Cardiac muscle cell (in vitro differentiated cells and primary cell): ENCODE results near the gene GABBR2. TPM values are rescaled to one million over a fixed set of nuclear protein-coding genes. Genes with fewer than 3 reads are reported as not detected.

ENCODE experiments used
- DNase-seq, 2 donors: peaks; one replicate each; pipeline versions ENCODE4 v3.0.0 to v3.0.0-alpha.2; 2010 to 2017; ENCODE audit warnings: low read depth in 1 of 2, low spot score in 1 of 2
- H3K27ac ChIP-seq: fragments of 200-600 bp; sonication (generic); 2 replicates; pipeline ENCODE4 v1.5.1; 2016
- H3K27me3 ChIP-seq: fragments of 200-600 bp; sonication (generic); 2 replicates; pipeline ENCODE4 v1.6.0; 2016; ENCODE audit warnings: control low read depth
- H3K36me3 ChIP-seq: fragments of 200-600 bp; sonication (generic); 2 replicates; pipeline ENCODE4 v1.5.1; 2016; ENCODE audit warnings: control low read depth
- H3K4me1 ChIP-seq: fragments of 200-600 bp; sonication (generic); 2 replicates; pipeline ENCODE4 v1.8.1; 2017; ENCODE audit warnings: low read depth, mild to moderate bottlenecking, mixed run types
- H3K4me3 ChIP-seq: fragments of 200-600 bp; sonication (generic); 2 replicates; pipeline ENCODE4 v1.5.1; 2016; ENCODE audit warnings: mild to moderate bottlenecking
- H3K9me3 ChIP-seq: fragments of 200-600 bp; sonication (generic); 2 replicates; pipeline ENCODE4 v1.5.1; 2017; ENCODE audit warnings: low read depth, mild to moderate bottlenecking, control low read depth
- polyA plus RNA-seq: library from polyadenylated mRNA; unstranded; fragments of >200 nt; fragmentation: Nextera tagmentation; extraction: Ambion mirVana; gene quantifications from 2 replicates; pipeline ENCODE4 v1.2.1, GENCODE V29; 2016
- total RNA-seq: library from RNA; depleted of rRNA; stranded (reverse); fragments of >200 nt; gene quantifications from 2 replicates; pipeline ENCODE4 v1.2.3, GENCODE V29; 2016
- TF ChIP-seq, protein P1 (sequence below): IDR thresholded peaks from 2 replicates; pipeline ENCODE4 v1.5.1; 2012; ENCODE audit warnings: low read depth, mild to moderate bottlenecking, low read length

Gene GABBR2
- total and polyA plus RNA-seq, 2 experiments from 2014 or later: 0.06 TPM; not detected in 1

DNA sequence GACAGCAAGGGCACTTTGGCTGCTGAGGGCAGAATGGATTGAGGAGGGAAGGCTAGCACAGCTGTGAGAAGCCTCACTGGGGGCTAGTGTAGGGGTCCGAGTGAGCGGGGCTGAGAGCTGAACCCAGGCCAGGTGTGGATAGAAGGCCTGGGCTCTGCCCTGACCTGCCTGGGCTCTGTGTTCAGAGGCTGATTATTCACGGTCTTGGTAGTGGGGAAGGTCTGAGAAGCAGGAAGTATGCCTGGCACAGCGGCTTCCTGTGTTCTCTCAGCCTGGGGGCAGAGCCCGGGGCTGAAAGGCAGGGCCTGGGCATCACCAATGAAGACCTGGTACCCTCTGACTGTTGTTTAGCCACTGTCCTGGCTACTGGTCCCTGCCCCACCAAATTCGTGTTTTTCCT lies 316.9 kb downstream of the GABBR2 start:
- DNase-seq: no peak
- TF ChIP-seq, protein P1, sequence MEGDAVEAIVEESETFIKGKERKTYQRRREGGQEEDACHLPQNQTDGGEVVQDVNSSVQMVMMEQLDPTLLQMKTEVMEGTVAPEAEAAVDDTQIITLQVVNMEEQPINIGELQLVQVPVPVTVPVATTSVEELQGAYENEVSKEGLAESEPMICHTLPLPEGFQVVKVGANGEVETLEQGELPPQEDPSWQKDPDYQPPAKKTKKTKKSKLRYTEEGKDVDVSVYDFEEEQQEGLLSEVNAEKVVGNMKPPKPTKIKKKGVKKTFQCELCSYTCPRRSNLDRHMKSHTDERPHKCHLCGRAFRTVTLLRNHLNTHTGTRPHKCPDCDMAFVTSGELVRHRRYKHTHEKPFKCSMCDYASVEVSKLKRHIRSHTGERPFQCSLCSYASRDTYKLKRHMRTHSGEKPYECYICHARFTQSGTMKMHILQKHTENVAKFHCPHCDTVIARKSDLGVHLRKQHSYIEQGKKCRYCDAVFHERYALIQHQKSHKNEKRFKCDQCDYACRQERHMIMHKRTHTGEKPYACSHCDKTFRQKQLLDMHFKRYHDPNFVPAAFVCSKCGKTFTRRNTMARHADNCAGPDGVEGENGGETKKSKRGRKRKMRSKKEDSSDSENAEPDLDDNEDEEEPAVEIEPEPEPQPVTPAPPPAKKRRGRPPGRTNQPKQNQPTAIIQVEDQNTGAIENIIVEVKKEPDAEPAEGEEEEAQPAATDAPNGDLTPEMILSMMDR: no peak

DNA sequence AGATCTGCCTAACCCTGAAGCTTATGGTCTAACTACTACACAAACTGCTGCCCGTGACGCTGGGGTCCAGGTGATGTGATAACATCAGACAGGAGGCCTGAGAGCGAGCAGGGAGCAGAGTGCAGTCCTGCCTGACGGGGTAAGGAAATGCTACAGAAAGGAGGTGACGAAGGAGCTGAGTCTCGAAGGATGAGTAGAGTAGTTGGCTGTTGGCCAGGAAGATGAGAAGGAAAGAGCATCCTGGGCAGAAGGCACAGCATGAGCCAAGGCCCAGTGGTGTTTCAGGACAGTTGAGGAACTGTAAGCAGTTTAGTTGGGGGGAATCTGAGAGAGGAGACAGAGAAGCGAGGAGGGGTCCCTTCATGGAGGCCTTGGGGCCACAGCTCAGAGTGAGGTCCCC lies 317.3 kb downstream of the GABBR2 start:
- H3K4me3 ChIP-seq: no peak overlapping the region
- no peaks in the 10 kb centered on the region for H3K27me3 ChIP-seq
- H3K9me3 ChIP-seq: no peaks in the 10 kb centered on the region
- TF ChIP-seq, protein P1: no peak
- no peaks in the 10 kb centered on the region for H3K4me1 ChIP-seq
- DNase-seq: no peak
- H3K27ac ChIP-seq: no peak overlapping the region
- no peaks in the 10 kb centered on the region for H3K36me3 ChIP-seq

More for the DNA sequence above, 316.9 kb downstream of the GABBR2 start:
- Histone ChIP-seq H3K4me3 (no peak overlapping the region), H3K36me3 (no peaks in the 10 kb centered on the region), H3K27ac (no peak overlapping the region), H3K4me1 (no peaks in the 10 kb centered on the region), H3K9me3 (no peaks in the 10 kb centered on the region), H3K27me3 (no peaks in the 10 kb centered on the region)

DNA sequence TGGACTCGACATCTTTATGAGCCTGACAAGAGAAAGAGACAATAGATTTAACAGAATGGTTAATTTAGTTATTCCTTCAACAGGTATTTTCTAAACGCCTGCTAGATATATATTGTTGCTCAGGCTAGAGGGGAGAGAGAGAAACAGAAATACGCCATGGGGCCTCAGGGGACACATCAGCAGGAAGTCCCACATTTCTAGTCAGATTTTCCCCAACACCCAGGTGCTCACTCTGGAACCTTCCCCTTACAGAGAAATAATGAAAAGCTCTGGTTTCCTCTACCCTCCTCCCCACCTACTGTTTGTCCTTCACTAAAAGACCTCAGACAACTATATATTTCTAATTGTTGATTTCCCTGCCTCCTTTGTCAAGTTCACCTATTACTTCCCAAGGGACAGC lies 323.0 kb downstream of the GABBR2 start:
- TF ChIP-seq, protein P1: no peak
- no peaks in the 10 kb centered on the region for H3K9me3 ChIP-seq
- no peak overlapping the region for H3K4me3 ChIP-seq
- H3K27me3 ChIP-seq: no peaks in the 10 kb centered on the region
- H3K27ac ChIP-seq: no peak overlapping the region
- DNase-seq: no peak
- H3K4me1 ChIP-seq: no peaks in the 10 kb centered on the region
- no peaks in the 10 kb centered on the region for H3K36me3 ChIP-seq

DNA sequence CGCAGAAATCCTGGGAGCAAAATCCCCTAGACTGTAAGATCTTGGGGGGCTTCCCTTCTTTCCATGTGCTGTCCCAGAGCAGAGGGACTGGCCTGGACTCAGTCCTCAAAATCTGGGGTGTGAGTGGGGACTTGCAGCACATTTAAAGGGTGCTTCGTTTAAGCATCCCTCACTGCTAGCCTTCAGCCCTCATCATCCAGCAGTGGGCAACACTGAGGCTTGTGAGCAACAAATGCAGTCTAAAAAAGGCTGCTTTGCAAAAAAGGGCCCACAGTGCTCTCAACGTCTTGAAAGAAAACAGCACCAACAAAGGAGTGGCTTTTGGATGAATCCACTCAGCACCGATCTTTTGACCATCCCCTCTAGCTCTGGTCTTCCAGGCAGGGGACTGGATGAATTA lies 325.0 kb downstream of the GABBR2 start:
- Histone ChIP-seq H3K4me1 (peaks cover 10% of the 10 kb centered on the region), H3K4me3 (no peak overlapping the region), H3K36me3 (no peaks in the 10 kb centered on the region), H3K9me3 (no peaks in the 10 kb centered on the region), H3K27ac (no peak overlapping the region), H3K27me3 (no peaks in the 10 kb centered on the region)
- TF ChIP-seq, protein P1: peak; percentile 33
- peak in 1 of 2 donors; percentile 33 for DNase-seq

DNA sequence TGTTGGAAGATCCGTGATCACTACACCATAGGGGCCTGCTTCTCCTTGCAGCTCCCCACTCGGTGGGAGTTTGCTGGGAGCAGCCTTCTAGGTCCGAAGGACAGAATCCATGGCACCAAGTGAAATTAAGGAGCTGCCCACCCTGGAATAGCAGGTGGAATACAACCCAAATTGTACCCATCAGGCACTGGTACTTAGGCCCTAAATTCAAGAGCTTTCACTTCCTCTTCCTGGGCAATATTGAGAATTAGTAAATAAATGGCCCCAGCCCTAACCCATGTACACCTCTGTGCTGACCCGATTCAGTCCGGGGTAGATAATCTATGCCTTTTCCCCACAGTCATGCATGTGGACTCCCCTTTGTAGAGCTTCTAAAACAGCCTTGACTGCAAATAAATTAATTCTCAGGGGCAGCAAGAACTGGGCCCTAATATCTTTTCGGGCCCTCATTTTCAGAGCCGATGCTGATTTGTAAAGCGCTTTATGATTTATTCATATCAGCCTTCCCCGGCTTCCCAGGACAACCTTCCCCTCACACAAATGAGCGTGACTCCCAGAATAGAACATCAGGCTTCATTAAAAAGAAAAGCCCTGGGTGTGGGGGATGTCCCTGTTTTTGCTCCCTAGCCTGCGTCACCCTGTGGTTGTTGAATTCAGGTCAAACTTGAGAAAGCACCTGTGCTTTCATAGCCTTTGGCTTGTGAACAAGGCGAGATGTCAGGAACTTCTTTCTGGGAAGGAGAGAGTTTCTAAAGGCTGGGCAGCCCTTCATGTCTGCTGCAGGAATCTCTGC lies 327.2 kb downstream of the GABBR2 start:
- Histone ChIP-seq H3K4me1 (peaks cover 13% of the 10 kb centered on the region), H3K27ac (no peak overlapping the region), H3K4me3 (no peak overlapping the region), H3K9me3 (no peaks in the 10 kb centered on the region), H3K36me3 (no peaks in the 10 kb centered on the region), H3K27me3 (no peaks in the 10 kb centered on the region)
- TF ChIP-seq, protein P1: no peak
- DNase-seq: no peak
